NCI-H1694 treated with DMSO at 0.1 percent for 48 hours (cell line): Measurements from ENCODE around the gene FIBP.
A peak's percentile ranks its signal among the peaks of the same experiment; 100 is the strongest.

Experiments used
- DNase-seq: peaks from one replicate; lab custom pipeline; 2025; lab: John Stamatoyannopoulos, UW

FIBP gene

DNA sequence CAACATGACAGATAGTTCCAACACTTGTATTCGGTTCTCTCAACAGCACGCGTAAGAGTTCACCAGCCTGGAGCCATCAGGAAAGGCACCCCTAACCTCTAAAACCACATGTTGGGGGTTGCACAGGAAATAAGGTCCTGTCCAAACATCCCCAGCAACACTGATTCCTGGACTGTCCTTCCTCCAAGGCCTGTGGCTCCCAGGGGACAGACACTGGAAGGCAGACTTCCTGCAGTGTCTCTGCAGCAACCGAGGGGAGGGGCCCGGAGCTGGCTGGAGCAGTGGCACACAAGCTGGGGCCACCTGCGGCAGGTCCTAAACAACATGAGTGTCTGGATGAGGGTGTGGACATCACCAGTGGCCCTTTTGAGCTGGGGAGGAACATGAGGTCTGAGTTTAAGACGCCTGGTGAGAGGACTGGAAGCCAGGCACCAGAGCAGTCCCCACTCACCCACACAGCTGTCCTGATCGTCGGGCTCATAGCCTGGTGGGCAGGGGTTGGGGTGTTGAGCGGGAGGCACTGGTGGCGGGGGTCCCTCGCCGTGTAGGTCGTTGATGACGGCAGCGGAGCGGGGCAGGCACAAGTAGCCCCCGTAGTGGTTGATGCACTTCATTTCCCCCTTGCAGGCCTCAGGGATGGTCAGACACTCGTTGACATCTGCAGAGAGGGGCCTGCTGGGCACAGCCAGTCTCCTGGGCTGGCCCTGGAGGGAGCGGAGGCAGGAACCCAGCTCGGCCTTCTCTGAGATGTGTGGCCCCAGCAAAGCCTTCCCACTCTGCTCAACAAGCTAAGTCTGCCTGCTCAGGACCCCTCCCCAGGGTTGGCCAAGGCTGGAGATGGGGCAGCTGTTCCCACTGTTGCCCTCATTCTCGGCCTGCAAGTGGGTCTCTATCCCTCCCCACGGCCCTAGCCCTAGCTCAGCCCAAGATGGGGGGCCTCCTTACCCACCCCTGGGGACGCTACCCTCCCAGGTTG, 17.3 kb downstream of the FIBP start:
- no peak for DNase-seq

DNA sequence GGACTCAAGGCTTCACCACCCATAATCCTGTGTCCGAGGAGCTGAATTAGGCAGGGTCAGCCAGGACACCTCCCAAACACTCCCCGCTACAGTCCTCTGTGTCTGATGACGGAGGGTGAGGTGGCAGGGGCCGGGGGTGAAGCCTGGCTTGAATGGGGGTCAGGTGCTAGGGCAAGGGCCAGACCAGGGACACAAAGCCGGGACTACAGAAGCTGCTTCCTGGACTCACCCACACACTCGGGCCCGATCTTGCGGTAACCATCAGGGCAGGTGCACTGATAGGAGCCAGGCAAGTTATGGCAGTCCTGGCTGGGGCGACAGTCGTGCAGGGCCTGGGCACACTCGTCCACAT, 18.0 kb downstream of the FIBP start:
- DNase-seq, result no peak

DNA sequence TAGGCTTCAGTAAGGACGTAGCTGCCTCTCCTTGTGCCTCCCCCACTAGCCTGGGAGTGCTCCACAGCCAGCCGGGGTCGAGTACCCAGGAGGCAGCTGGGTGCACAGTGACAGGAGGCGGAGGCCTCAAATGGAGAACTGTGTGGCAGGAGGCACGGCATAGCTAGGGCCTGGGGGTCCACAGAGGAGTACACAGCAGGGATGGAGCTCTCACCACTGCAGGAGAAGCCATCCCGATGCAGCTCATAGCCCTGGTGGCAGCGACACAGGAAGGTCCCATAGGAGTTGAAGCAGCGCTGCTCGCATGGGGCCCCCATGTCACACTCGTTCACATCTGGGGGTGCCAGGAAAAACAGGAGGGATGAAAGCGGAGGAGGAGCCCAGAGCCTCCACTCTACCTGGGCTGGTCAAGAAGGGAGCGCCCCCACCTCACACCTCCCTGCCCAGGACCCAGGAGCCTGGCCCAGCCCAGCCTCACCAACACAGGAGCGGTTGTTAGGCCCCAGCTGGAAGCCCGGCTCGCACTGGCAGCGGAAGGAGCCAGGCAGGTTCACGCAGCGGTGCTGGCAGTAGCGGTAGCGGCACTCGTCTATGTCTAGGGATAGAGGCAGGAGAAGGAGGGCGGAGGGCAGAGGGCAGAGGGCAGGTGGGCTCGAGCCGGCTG, 18.5 kb downstream of the FIBP start:
- no peak for DNase-seq

DNA sequence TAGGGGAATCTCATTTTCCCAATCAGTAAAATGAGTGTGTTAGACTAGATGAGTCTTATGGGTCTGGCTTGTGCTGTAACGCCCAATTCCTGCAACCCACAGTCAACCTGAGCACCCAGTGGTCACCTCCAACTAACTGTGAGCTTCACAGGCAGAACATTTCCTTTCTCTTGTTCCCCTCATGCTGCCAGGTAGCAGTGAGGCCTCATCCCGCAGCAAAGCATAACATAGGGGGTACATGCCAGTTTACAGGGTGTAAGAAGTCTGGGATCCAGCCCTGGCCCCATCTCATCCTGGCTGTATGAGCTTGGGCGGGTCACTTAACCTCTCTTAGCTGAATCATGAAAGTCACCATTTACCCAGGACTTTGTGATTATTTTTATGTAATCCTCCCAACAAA, 19.4 kb downstream of the FIBP start:
- no peak for DNase-seq

DNA sequence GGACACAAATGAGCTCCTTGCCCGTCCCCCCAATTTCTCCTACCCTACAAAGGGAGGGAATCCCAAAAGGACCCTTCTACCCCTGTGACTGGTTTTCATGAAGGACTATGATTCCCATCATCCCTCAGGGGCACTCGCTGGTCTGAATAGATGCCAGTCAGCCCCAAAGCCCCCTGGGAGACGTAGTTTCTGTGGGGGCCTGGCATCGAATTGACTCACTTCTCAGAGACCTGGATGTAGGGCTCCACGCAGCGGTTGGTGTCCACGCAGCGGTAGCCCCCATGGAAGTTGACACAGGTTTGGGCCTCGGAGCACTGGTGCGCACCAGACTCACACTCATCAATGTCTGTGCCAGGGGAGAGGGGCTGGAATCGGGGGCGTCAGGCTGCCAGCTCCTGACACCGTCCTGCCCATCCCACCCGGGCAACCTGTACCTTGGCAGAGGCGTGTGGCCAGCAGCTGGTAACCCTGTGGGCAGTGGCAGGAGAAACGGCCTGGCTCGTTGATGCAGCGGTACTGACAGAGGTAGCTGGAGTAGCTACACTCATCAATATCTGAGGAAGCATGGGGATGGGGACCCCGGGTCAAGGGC, 20.1 kb downstream of the FIBP start:
- no peak for DNase-seq

DNA sequence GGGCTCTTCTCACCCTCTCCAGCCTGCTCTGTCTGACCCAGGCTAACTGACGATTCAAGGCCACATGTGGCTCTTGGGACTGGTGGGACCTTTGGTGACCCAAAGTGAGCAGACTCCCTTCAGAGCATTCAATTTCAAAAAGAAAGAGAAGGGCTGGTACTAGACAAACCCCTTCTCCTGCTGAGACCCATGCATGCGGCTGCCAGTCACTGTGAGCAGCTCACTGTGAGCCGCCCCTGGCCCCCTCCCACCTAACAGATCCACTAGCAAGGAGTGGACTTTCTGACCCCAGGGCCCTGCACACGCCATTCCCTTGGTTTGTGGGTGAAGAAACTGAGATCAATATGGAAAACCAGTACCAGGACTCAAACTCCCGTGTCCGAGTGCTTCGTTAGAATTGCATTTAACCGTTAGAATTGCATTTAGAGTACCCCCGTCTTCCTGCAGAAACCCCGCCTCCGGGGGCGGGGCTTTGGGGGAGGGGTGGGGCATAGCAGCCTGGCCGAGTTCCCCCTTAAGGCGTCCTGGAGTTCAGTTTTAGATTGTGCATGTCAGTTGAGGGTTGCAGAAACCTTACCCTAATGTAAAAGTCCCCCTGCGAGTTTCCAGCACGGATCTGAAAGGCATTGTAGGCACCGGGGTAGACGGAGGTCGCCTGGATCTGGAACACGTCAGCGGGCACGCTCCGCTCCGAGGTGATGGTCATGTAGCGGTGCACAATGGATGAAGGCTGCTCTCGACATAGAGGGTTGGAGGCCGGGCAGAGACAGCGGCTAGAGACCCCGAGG, 20.8 kb downstream of the FIBP start:
- DNase-seq, result no peak

DNA sequence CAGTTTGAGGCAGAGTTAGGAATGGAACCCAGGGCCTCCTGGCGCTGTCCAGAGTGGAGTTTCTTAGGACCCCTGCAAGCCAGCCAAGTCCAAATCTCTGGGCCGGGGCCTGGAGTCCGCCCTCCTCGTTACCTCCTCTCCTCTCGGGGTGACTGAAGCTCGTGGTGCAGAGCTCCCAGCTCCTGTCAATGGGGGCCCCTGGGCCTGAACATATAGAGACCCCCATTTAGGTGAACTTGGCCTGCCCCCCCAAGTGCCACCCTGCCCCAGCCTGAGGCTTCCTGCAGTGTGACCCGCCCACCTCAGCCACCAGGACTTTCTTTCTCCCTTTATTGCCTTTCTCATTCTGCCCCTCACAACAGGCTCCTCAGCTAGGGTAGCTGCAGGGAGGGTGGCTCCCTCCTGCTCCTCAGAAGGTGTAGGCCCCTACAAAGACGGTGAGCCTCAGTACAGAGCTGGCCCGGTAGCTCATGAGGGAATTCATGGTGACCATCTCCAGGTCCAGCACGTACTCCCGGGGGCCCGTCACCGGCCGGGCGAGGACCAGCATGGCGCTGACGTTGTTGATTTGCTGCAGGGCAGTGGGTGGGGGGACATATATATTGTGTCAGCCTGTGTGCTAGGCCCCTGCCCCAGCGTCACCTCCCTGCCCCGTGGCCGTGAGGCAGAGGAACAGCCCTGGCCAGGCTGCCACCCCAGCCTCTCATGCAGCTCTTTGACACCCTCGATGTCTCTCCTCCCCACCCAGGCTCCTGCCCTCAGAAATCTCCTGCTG, 21.6 kb downstream of the FIBP start:
- DNase-seq, result no peak

DNA sequence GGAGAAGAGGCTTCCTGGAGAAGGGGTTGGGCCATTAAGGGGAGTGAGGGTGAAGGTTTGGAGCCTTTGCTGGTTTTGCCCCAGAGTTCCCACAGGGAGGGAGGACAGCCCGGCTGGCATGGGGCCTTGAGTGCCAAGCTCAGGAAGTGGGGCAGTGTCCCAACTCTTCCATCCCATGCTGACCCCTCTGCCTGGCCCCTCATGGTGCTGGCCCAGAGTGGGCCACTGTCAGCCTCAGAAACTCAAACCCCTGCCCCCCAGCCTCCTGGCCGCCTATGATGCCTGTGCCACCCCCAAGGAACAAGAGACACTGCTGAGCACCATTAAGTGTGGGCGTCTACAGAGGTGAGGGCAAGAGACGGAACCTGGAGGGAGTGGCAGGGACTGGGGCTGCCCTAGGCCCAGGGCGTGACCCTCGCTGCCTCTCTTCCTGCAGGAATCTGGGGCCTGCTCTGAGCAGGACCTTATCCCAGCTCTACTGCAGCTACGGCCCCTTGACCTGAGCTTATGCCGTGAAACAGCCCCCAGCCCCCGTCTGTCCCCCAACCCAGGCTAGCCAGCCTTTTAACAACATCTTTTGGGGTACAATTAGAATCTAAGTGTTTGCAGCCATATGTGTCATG, 22.6 kb downstream of the FIBP start:
- no peak for DNase-seq

DNA sequence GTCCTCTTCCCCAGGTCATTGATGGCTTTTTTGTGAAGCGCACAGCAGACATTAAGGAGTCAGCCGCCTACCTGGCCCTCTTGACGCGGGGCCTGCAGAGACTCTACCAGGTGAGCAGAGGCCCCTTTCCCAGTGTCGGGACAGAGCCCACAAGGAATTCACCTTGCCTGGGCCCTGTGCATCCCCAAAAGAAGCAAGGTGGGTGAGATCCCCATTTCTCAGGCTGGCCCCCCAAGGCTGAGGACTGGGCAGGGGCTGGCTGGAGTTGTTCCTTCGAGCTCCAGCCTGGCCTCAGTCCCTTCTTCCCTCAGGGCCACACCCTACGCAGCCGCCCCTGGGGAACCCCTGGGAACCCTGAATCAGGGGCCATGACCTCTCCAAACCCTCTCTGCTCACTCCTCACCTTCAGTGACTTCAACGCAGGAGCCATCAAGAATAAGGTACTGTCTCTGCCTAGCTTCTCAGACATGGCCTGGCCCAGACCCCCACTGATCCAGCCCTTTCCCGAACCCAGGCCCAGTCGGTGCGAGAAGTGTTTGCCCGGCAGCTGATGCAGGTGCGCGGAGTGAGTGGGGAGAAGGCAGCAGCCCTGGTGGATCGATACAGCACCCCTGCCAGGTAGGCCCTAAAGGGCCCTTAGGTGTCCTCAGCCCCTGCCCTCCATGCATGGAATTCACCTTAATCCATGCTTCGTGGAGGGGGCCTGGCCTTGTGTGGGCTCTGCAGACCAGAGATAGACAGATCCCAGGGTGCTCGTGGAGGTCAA, 23.4 kb downstream of the FIBP start:
- DNase-seq, result no peak

DNA sequence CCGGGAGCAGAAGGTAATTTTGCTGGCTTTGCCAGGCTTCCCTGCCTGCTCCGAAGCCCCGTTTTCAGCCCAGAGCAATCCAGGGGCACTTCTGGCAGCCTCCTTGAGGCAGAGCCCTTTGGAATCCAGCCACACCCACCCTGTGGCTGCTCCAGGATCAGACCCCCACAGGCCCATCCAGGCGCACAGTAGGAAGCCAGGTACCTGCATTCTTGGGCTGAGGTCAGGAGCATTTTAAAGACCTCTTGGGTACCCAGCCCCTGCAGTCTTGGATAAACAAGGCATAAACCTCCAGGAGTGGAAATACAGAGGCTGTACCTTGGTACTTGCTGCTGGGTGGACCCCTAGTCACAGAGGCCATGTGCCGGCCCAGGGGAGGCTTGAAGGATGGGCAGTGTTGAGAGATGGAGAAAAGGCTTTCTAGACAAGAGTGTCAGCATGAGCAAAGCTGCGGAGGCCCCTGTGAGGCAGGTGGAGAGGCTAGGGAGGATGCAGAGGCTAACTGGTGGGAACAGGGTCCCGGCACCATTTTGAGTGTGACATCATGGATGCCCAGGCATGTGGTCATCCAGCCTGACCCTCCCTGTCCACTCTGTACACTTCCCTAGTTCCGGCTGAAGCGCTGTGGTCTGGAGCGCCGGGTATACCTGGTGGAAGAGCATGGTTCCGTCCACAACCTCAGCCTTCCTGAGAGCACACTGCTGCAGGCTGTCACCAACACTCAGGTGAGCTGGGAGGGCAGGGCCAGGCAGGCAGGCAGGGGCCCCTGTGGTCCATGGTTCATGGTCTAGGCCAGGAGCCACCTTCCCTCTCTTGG, 24.2 kb downstream of the FIBP start:
- DNase-seq, result no peak

DNA sequence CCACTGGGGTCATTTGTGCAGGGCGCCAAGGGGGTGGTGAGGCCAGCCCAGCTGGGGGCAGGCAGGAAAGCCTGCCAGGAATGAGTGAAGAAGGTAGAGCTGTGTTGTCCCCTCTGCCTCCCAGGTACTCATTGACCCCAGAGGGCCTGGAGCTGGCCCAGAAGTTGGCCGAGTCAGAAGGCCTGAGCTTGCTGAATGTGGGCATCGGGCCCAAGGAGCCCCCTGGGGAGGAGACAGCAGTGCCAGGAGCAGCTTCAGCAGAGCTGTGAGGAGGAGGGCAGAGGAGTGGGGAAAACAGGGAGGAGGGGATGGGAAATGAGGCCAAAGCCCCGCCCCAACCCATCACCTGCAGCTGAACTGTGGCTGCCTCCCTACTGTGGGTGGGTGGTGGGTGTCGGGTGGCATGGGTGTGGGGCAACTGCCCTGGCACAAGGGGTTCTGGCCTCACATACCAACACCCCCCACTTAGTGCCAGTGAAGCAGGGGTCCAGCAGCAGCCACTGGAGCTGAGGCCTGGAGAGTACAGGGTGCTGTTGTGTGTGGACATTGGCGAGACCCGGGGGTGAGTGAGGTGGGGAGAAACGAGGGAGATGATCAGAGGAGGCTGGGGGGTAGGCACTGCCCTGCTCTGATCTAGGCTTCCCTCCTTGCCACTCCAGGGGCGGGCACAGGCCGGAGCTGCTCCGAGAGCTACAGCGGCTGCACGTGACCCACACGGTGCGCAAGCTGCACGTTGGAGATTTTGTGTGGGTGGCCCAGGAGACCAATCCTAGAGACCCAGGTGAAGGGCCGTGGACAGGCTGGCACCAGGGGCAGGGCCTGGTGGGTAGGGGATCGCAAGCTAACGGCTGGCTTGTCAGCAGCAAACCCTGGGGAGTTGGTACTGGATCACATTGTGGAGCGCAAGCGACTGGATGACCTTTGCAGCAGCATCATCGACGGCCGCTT, 25.1 kb downstream of the FIBP start:
- DNase-seq, result no peak

DNA sequence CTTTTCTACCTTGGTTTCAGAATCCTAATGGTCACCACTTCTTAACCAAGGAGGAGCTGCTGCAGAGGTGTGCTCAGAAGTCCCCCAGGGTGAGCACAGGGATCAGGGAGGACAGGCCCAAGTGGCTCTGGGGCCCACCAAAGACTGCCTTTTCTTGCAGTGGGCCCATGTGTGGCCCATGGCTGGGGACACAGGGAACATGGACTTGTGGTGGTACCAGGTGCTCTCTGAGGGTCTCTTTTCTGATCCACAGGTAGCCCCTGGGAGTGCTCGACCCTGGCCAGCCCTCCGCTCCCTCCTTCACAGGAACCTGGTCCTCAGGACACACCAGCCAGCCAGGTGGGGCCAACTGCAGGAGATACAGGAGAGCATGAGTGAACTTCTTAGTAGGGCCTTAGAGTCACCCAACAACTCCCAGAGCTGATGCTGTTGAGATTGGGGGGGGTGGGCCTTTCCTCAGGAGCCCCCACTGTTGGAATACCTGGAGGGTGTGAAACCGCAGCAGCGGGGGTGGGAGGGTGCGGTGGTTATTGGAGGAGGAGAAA, 26.0 kb downstream of the FIBP start:
- DNase-seq, result no peak

DNA sequence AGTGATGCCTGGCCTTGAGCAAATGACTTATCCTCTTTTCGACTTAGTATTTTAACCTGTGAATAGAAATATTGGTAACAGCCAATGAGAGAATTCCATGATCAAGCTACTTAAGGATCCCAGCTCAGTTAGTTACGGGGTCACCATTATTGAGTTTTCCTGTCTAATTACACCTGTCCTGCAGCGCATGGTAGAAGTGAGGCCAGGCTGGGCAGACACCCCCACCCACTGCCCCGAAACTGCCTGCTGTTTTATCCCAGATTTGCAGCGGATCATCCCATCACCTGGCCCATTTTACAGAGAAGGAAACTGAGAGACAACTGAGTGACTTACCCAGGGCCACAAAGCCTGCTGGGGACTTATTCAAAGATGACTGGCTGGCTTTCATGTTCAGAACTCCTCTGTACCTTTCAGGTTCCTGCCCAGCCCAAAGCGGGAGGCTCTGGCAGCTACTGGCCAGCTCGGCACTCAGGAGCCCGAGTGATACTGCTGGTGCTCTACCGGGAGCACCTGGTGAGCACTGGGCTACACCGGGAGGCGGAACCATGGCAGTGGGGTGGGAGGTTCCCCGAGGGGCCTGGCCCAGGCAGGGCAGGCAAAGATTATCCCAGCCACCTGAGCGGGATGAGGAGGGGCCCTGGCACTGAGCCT, 26.6 kb downstream of the FIBP start:
- no peak for DNase-seq

DNA sequence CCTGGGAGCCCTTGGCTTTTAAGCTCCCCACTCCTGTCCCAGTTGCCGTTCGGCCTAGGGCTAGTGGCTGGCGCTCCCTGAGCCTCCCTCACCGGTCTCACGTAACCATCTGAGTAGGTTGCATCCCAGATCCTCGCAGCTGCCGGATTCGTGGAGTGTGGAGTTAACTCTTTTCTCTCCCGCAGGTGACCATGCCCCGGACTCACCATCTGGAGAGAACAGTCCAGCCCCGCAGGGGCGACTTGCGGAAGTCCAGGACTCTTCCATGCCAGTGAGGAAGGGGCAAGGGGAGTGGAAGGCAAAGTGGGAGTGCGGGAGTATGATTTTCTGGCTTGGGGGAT, 27.1 kb downstream of the FIBP start:
- DNase-seq, result no peak

DNA sequence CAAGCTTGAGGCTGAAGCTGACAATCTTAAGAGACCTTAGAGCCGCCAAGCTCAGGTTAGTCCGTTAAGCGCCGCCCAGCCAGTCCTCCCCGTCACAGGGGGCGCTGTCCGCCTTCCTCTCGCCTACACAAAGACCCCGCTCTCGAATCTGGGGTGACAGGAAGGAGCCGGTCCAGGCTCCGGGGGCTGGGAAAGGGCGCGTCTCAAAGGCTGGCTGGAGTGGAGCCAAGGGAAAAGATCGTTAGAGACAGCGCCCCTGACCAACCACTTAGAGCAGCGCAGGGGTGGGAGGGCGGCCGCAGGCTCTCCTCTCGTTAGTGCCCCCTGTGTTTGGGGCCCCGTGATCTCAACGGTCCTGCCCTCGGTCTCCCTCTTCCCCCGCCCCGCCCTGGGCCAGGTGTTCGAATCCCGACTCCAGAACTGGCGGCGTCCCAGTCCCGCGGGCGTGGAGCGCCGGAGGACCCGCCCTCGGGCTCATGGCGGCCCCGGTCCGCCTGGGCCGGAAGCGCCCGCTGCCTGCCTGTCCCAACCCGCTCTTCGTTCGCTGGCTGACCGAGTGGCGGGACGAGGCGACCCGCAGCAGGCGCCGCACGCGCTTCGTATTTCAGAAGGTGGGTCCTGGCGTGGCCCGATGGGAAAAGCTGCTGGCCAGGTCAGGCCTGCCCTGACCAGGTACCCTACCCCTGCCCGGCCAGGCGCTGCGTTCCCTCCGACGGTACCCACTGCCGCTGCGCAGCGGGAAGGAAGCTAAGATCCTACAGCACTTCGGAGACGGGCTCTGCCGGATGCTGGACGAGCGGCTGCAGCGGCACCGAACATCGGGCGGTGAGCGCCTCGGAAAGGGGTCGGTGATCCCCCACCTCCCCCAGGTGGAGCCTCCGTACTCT, 27.8 kb downstream of the FIBP start, which contains the start of gene MUS81:
MUS81 (plus strand) TSS at position 156 of the 887 bp plus-strand sequence; CDS start at position 477, 321 bp downstream.
- peak; percentile 89 for DNase-seq

DNA sequence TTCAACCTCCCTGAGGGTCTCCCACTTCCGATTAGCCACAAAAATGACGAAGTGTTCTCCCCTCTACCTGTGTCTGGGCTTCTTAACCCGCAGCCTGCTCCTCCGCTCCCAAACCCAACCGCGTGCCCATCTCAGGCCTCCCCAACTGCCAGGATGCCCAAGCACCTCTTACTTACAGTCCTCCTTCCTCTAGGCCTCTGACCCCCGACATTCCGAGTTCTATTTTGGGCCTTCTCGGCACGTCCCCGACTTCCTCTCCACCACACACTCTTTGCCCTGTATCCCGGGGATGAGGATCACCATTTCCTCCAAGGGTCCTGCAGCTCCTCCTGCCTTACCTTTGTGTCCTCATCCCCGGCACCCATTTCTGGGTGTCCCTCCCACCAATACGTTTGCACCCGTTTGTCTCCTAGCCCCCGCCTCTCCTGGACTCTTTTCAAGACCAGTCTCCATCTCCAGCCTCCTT, 28.4 kb downstream of the FIBP start:
- peak; percentile 63 for DNase-seq
